GM19193 (cell line): ENCODE data around the gene PTEN.

Experiments used
- POLR2A ChIP-seq: IDR thresholded peaks from 4 replicates; pipeline ENCODE4 v1.6.1; 2011; ENCODE audit not compliant: insufficient read depth, insufficient read length; ENCODE audit errors: extremely low read depth

Gene PTEN

DNA sequence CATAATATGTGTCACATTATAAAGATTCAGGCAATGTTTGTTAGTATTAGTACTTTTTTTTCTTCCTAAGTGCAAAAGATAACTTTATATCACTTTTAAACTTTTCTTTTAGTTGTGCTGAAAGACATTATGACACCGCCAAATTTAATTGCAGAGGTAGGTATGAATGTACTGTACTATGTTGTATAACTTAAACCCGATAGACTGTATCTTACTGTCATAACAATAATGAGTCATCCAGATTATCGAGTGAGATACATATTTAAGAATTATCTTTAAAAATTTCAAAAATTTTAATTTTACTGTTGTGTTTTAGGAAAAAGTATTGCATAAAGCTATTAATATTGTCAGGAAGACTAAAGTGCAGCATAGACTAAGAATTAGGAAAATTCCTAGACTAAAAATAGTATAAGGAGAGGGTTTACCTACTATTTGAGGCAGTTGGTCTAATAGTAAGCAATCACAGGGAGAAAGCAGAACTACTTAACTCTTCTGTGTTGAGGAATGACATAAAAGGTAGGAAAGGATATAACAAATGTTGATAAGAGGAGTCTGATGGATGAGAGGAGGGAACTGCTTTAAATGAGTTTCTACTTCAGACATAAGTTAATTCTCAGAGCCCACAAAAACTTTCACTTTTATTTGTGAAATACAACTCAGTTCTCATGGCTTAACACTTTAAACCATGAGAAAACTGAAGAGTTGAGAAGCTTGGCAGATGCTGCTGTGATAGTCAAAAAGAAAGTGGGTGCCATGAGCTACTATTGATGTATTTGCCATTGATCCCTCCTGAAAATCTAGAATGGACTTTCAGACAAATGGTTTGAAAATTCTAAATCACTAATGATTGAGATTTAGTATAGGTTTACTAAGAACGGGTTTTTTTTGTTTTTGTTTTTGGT is 67.8 kb downstream of the PTEN start:
- no peak for TF ChIP-seq POLR2A

- no peak for TF ChIP-seq POLR2A
Observed at GRCh38 chr10:87931836-87932230, 68.4 kb downstream of the PTEN start.

GRCh38 chr10:87935290-87936141 is 72.1 kb downstream of the PTEN start:
- TF ChIP-seq POLR2A, result no peak

DNA sequence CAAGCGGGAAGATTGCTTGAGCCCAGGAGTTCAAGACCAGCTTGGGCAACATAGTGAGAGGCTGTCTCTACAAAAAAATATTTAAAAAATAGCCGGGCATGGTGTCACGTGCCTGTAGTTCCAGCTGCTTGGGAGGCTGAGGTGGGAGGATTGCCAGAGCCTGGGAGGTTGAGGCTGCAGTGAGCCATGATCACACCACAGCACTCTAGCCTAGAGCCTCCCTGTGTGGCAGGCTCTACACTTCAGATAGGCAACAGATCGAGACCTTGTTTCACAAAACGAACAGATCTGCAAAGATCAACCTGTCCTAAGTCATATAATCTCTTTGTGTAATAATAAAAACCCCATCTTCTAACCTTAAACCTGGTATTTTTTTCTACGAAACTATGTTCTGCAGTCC is 76.8 kb downstream of the PTEN start:
- no peak for TF ChIP-seq POLR2A

DNA sequence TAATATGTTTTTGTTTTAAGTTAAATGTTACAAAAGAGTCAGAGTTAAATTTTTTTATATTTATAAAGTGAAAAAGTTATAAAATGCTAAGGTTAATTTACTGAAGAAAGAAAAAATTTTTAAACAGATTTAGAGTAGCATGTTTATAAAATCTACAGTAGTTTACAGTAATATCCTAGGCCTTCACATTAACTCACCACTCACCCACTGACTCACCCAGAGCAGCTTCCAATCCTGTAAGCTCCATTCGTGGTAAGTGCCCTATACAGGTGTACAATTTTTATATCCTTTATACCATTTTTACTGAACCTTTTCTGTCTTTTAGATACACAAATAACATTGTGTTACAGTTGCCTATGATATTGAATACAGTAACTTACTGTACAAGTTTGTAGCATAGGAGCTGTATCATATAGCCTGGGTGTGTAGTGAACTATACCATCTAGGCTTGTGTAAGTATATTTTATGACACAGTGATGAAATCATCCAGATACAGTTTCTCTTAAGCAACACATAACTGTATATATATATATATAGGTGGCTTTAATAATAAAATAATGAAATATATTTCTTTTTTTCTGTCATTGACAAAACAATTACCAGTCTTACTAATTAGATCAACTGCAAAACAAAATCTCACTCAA is 79.6 kb downstream of the PTEN start:
- TF ChIP-seq POLR2A, result no peak

DNA sequence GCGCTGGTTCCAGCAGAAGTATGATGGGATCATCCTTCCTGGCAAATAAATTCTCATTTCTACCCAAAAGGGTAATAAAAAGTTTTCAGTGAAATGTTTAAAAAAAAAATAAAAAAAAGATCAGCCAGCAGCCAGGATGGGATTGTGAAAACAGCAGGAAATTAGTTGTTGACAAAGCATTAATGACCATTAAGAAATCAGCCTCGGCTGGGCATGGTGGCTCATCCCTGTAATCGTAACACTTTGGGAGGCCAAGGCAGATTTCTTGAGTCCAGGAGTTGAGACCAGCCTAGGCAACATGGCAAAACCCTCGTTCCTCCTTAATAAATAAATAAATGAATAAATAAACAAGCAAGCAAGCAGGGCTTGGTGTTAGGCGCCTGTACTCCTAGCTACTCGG is 82.6 kb downstream of the PTEN start:
- TF ChIP-seq POLR2A, result no peak

GRCh38 chr10:87952612-87953011 is 89.2 kb downstream of the PTEN start:
- TF ChIP-seq POLR2A, result no peak

DNA sequence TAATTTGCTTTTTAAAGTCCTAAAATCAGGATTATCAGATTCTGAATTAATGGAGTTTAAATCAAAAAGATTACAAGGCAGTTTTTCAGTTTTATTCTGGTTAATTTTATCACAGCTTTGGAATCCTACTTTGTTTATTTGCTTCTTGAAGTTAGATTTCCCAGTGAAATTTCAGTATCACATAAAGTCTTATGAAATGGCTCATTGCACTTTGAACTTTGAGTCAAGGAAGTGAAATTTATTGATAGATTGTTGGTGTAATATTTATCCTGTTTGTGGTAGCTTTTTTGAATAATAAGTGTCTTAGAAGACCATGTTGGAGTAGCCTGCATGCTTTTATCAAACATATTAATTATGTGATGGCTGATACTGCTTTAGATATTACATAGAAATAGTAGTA is 92.6 kb downstream of the PTEN start:
- no peak for TF ChIP-seq POLR2A

GRCh38 chr10:87957702-87958101 is 94.3 kb downstream of the PTEN start:
- no peak for TF ChIP-seq POLR2A

GRCh38 chr10:87960230-87960629 is 96.8 kb downstream of the PTEN start:
- TF ChIP-seq POLR2A, result no peak

GRCh38 chr10:87961314-87961713 is 97.9 kb downstream of the PTEN start:
- no peak for TF ChIP-seq POLR2A

DNA sequence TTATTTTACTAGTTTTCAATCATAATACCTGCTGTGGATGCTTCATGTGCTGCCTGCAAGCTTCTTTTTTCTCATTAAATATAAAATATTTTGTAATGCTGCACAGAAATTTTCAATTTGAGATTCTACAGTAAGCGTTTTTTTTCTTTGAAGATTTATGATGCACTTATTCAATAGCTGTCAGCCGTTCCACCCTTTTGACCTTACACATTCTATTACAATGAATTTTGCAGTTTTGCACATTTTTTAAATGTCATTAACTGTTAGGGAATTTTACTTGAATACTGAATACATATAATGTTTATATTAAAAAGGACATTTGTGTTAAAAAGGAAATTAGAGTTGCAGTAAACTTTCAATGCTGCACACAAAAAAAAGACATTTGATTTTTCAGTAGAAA is 103.0 kb downstream of the PTEN start:
- no peak for TF ChIP-seq POLR2A

DNA sequence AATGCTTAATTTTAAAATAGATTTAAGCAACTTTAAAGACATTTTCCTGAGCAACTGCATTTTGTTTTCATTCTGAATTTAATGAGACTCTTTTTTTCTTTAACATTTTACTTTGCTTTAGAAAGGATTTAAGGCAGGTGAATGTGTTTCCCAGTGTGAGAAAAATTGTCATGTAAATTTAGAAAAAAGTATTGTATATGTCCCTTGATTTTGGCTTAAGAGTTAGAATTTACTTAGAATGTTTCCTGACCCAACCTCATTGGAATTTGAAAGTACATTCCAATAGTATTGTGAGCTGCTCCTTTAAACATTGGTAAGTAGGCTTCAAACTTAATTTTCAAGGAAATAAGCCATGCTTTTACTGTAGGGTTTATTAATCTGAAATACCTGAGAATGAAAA is 110.2 kb downstream of the PTEN start:
- TF ChIP-seq POLR2A, result no peak

- no peak for TF ChIP-seq POLR2A
Observed at GRCh38 chr10:87974130-87974529, 110.7 kb downstream of the PTEN start.

- no peak for TF ChIP-seq POLR2A
Observed at GRCh38 chr10:87974769-87975168, 111.3 kb downstream of the PTEN start.

- no peak for TF ChIP-seq POLR2A
Observed at GRCh38 chr10:87976101-87976743, 112.8 kb downstream of the PTEN start.

- no peak for TF ChIP-seq POLR2A
Observed at GRCh38 chr10:87978166-87978565, 114.7 kb downstream of the PTEN start.
